ENCODE results near the gene MGAT5.

The MGAT5 gene

DNA sequence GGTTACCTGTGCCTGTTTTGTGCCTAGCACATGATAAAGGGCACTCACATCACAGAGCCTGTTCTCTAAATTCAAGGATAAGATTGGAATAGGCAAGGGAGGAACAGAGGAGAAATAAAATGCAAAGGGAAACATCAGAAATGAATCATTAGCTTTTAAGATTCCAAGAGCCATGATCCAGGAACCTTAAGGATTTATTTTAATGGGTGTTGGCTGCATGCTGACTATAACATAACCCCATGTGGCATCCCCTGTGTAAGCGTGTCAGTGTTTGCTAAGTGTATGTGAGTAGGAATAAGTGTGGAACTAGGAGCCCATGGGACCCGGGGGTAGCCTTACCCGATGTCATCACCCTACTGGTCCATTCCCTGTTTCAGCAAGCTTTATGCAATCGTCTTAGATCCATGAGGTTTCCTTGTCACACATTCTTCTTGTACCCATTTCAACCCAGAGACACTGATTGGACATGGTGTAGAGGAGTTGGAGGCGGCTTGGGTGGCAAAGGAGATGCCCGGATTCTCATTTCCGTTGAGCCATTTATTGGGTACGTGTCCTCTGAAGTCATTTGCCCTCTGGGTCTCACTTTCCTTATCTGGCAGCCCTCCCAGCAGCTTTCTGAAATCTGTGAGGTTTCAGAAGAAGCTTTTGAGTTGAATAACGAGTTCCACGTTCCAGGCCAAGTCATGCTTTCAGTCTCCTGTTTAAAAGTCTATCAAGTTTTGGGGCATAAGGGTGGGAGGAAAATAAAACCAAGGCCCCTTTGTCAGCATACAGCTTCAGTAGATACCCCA lies 117.0 kb downstream of the MGAT5 start:
- no peak for DNase-seq

DNA sequence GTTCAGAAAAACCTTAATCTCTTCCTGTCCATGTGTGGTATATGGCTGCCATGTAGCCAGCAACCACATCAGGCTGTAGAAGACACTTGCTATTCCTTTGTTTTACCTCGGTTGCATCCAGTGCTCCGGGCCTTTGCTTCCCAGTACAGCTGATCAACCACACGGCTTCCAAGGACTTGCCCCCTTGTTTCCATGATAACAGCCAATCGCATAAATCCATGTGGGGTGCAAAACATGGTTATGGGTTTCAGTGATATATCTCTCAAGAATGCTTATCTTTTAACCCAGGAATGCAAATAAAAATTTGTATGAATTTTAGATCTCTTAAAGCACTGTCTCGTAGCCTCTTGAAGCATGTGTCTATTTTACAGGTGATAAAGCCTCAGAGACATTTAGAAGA lies 118.3 kb downstream of the MGAT5 start:
- DNase-seq: no peak

DNA sequence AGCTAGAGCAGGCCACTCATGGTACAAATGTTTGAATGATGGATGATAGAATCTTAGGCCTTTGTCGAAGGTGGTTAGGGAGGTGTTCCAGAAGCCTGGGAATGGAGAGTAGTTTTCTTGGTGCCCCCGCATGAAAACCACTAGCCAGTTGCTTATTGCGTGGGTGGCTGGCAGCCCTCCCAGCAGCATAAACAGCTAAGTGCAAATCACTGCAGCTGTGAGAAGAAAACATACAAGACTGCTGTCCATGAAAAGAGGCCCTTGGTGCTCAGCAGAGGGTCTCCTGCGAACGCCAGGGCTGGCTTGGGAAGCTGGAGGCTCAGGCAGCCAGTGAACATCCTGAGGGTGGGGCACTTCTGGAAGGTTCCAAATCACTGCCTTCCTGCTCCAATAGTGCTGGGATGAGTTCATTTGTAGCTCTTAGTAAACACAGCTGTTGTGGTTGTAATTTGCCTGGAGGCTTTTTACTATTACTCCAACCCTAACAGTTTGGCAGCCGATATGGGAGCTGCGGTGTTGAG lies 118.8 kb downstream of the MGAT5 start:
- no peak for DNase-seq

DNA sequence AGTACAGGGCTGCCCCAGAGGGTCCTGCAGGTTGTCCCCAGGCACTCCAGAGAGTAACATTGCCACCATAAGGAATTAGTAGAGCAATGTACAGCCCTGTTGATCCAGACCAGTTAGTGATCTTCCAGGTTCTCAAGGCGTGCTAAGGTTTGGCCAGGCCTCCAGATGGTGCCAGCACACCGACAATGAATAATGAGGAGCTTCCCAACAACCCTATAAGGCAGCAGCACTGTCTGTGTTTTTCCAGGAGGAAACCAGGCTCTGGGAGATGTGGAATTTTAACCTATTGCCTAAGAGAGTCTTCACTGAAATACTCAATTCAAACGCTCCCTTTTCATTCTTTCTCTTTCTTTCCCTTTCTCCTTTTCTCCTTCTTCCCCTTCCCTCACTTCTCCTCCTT lies 122.1 kb downstream of the MGAT5 start:
- DNase-seq: no peak

DNA sequence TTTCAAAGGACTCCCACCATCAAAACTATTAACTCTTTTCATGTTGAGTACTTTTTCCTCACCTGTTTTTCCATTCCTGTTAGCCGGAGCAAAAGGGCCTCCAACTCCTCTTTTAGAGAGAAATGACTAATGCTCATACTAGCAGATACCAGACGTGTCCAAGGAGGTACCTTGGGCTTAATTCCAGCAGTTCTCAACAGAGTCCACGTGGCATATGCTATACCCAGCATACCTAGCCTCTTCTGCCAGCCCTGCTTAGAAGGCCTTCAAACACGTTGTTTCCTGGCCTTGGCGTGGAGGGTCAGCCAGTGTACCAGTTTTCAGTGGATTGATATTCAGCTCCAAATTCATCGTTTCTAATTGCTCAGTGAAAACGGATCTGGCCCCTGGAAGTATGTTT lies 123.9 kb downstream of the MGAT5 start:
- no peak for DNase-seq

DNA sequence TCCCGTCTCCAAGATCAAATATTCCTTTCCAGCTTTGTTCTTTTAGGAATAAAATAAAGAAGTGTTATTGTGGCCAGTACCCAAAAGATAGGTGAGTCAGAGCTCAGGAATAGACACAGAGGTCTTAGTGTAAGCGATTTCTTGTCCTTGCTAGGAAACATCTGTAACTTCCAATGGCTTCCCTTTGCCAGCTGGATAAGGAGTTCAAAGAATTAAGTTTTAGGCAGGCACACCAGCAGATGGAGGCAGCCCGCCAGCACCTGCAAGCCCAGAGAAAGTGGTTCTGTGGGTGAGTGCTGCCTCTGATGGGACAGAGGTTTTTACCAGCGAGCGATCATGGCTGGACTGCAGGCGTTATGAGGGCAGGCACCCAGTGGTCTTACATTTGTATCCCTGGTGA lies 125.4 kb downstream of the MGAT5 start:
- DNase-seq: no peak

DNA sequence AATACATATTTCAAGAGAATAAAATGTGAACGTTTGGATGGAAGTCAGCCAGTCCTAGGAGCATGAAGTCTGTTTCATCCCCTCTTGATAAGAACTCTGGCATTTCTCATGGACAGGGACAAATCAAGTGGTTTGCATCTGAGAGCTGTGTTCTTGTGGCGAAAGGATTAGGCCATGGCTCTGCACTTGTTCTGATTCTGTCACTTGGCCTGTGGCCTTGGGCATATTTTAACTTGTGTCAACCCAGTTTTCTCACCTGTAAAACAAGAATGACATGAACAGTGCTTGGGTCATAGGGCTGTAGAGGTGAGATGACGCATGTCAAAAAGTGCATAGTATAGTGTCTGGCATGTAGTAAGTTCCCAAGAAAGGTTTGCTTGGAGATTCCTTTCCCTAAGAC lies 125.8 kb downstream of the MGAT5 start:
- no peak for DNase-seq

DNA sequence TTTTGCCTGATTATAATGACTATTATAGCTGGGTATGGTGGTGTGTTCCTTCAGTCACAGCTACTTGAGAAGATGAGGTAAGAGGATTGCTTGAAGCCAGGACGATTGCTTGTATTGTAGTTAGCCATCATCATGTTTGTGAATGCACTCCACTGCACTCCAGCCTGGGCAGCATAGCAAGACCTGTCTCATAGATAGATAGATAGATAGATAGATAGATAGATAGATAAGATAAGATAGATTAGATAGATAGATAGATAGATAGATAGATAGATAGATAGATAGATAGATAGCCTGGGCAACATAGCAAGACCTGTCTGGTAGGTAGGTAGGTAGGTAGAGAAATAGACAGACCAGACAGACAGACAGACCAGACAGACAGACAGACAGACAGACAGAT lies 127.3 kb downstream of the MGAT5 start:
- no peak for DNase-seq

DNA sequence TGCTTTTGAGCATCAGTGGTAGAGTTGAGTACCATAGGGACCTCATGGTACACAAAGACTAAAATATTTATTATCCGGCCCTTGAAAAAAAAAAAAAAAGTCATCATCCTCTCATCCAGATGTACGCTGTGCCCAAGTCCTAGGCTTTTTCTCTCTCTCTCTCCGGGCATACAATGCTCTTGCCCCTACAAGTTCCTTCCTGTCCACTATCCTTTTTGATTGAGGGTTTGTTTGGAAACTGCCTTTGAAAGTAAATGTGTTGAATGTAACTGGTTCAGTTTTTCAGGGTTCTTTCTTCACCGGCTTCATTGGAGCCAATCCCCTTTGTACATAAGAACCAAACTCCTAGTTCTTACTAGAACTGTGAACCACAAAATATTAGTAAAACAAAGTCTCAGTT lies 130.3 kb downstream of the MGAT5 start:
- no peak for DNase-seq

DNA sequence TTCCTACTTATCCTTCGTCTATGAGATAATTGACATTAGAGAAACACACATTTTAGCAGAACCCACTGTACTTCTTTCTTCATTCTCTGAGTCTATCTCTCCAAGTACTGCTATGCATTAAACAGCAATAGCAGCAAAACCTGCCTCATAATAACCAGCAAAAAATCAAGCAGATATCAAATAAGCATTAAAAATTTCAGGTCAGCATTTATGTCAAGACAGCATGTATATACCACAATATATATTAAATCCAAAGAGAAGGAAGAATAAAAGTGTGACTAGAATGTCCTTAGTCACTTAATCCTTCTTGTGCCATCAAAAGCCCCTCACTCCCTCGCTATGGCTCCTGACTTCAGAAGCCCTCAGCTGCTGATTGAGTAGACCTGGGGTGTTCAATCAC lies 131.3 kb downstream of the MGAT5 start:
- no peak for DNase-seq

DNA sequence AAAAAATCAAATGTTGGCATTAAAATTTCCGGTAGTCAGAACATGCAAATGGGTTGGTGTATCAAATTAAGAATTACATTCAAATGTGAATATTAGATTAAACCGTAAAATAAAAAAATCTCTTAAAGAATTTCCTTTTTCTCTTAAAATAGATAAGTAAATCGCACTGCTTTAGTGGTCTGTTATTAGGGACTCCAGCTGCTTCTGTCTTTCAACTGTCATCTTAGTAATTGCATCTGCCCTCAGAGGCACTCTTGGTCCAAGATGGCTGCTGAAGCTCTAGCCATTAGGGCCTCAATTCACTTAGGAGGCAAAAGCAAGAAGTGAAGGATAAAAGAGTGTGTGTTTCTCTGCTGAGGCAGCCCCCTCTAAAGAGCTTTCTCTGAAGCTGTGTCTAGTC lies 132.4 kb downstream of the MGAT5 start:
- no peak for DNase-seq

DNA sequence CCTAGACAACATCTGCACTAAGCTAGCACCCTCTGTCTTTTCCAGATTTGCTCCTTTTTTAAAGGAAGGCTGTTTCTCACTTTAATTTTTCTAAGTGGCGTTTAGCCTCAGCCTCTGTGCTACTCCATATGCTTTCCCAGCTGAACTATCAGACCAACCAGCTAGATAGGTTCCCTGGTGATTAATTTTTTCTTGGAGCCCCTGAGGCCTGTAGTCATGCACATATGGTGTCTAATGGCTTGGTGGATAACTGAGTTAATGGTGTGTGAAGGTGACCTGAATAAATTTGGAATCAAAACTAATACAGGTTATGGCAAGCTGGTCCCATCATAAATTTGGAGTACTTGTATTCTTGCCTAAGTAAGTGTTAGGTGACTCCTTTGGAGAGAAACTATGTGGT lies 135.5 kb downstream of the MGAT5 start:
- DNase-seq: no peak

DNA sequence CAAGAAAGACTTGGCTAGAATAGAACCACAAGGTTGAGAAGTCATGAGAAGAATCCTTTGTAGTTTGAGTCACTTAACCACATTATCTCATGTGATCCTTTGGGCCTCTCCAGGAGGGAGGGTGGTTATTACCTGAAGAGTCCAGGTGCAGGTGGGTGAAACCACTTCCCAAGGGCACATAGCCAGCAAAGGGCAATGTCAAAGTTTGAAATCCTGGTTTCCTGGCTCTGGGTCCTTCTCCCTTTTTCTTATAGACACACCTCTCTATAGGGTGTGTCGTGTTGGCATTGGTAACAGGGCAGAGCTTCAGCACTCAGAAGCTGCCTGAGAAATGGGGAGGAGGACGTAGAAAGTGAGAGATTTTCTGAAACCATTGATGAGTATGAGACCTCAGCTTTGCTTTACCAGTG lies 137.9 kb downstream of the MGAT5 start:
- no peak for DNase-seq

DNA sequence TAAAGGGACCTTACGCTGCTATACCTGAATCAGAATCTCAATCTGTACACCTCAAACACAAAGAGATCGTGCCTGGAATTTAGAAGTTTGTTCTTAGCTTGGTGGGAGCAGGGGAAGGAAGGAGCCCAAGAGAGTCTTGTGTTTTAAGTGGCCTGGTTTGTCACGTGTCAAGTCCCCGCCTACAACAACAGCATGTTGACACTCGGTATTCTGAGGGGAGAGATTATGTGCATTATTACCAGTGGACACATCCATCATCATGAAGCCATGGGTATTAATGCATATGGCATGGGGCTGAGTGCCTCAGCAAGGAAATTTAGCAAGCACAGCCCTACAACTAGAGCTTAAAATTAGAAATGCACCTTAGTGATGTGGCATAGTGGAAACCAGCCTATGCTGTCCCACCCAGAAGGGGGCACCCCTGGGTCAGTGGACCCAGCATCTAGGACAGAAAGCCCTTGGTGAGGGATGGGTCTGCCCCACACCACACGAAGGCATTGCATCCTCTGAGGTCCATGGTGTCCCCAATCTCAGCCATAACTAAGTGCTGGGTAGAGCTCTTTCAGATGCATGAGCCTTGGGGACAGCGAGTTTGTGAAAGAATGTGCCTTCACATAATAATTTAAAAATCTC lies 138.7 kb downstream of the MGAT5 start:
- DNase-seq: no peak

DNA sequence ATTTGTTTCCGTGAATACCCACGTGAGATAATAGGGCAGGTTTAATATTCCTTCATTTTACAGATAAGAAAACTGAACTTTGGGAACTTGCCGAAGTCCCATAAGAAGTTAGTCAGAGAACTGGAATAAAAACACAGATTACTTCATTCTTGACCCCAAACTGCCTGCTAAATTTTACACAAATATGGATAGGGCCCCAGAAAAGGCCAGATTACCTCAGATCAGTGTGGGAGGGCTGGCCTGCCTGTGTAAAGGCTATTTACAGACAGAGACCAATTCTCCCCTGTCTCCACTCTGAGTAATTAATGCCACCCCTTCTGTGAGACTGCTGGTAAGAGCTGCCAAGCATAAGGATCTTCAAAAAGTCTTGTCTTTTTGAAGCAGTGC lies 139.2 kb downstream of the MGAT5 start:
- DNase-seq: no peak

DNA sequence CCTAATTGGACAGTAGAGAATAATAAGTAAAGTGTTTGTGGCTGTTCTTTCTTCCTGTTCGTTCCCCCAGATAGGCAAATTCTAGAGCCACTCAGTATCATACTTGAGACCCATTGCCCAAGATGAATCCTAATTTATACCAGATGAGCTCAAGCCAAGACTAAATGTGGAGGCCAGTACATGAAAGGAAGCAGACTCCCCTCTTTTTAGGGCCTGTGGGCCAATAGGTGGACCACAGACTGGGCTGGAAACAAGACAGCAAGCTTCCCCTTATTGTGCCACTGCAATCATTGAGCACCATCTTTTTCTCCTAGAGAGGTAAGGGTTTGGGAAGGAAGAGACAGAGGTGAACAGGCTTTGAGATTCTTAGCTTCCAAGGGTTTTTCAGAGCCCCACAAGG lies 141.9 kb downstream of the MGAT5 start:
- DNase-seq: no peak

DNA sequence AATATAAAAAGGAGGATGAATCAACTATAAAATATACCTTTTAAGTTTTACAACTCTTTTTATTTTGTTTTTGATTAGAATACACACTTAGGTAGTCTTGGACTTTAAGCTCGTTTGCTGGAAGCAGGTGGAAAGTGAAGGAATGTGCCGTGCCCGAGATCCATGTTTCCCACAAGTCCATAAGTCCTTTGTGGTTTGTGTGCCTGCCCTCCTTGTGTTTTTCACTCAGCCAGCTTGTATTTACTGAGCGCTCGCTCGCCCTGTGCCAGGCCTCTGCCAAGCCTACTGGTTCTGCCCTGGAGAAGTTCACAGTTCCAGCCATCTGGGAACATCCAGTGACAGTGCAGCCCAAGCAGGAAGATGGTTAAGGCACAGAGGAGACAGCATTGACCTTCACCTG lies 142.6 kb downstream of the MGAT5 start:
- DNase-seq: no peak

DNA sequence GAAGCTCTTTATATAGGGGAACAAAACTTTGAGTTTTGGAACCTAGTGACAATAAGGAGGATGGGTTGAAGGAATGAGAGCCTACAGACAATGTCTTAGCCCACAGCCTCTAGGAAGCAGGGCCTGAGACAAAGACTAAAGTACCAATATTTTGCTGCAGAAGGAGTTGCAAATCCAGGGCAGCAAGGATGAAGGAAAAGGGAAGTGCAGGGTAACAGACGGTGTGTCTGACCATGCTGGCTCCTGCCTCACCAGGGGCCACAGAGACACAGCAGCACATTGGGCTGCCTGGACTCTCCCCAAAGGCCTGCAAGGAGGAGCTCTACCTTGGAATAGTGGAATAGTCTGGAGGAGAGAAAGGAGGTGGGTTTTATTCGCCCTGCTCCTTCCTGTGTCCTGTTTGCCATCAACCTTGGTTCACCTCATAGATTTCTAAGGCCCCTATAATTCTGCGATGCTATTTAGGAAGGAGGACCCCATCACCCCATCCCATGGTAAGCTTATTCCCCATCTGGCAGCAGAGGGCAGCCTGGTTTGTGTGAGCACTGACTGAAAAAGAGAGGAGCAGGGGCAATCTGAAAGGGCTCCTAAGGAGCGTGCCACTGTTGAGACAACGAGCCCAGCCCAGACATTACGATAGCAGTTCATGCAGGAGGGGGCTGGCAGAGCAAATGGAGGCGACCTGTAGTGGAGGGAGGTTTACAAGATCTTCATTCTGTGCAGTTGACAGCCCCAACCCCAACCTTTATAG lies 143.4 kb downstream of the MGAT5 start:
- no peak for DNase-seq

DNA sequence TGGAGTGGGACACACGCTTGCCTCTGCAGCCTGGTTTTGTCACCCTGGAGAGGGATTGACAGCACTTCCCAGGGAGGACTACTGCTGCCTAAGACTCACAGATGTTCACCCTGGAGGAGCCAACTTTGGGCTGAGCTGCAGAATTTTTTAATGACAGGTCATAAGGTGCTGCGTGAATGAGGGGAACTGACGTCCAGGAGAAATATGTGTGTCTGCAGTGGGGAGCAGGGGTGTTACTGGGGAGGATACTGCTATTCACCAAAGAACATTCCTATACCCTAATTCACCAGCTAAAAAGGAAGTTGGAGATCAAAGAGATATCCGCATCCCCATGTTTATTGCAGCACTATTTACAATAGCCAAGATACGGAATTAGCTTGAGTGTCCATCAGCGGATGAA lies 144.4 kb downstream of the MGAT5 start:
- no peak for DNase-seq

DNA sequence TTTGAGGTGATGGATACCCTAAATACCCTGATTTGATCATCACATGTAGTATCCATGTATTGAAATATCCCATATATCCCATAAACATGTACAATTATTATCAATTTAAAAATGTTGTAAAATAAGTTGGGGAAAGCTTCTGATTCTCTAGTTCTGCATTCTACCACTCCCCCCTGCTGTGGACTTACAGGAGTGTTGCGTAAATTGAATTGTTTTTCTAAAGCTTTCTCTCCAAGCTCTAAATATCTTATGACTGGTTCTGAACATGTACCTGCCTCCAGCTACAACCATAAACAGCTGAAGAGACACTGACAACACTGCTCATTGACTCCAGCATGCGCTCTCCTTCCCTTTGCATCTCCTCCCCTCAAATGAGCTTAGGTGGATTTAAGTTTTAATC lies 145.2 kb downstream of the MGAT5 start:
- no peak for DNase-seq

DNA sequence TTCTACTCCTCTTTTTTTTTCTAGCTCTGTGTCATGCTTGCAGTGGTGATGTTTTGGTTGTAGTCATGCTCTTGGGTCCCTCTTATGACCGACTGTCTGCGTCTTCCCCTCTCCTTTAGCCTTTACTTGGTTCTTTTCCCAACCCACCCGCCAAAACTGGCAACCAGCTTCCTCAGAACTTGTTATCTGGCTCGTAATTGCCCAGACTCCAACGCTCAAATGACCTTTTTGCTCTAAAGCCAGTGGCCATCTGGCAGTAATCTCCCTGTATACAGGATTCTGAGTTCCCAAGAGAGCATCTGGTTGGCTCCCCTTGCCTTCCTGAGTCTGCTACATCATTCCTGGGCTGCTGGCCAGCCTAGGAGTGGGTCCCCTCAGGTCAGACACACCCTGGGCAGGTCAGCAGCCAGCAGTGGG lies 147.2 kb downstream of the MGAT5 start:
- DNase-seq: no peak

DNA sequence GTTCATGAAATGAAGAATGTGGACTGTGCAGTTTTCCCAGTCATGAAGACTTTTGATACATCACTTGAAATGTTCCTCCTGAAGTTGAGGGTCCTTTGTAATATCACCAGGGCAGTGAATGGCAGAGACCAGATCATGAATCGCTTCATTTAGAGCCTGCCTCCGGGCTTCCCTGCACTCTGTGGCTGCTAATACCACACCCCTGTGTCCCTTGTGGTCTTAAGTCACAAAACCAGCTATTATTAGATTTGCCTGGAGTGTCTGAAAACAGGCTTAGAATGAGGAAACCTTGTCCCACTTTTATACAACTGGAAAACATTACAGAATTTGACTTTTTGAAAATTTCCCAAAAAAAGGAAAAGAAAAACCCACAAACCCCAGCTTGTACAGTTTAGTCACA lies 147.9 kb downstream of the MGAT5 start:
- DNase-seq: no peak

DNA sequence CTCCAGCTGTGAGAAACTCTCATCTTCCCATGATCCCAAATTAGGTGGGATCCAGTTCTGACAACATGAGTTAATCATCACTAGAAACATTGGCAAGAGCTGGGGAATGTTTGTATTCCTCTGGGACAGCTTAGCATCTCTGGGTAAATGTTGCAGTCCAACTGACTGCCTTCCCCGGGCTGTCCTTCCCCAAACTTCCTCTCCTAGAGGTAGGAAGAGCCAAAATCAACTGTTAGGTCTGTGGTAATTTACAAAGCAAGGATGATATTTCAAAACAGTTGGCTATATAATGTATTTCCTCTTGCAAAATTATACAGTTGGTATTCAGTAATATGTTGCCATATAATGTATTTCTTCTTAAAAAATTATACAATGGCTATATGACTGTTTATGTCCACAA lies 148.5 kb downstream of the MGAT5 start:
- no peak for DNase-seq

DNA sequence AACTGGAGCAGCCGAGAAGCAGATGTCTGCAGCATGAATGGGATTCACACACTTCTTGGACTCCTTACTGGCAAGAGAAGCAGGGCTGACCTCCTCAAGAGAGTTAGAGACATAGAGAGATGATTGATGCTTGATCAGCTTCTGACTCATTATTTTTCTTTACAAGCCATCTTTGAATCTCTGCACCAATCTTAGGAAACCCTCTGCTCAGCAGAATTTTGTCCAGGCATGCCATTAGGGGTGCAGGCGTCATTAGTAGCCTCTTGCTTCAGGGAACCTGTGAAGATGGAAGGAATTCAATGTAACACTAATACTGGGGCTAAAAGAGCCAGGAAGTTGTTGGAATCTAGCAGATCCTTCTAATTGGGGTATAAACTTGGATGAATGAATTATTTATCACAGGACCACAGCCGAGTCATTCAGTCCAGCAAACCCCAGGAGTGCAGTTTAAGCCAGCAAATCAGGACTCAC lies 151.8 kb downstream of the MGAT5 start:
- no peak for DNase-seq
